Measurements from ENCODE around the gene GRM7. TPM values are rescaled to one million over a fixed set of nuclear protein-coding genes. Genes with fewer than 3 reads are reported as not detected.

Gene GRM7
- total RNA-seq, 4 donors from 2014 or later, result 0.39 TPM; not detected in 3

DNA sequence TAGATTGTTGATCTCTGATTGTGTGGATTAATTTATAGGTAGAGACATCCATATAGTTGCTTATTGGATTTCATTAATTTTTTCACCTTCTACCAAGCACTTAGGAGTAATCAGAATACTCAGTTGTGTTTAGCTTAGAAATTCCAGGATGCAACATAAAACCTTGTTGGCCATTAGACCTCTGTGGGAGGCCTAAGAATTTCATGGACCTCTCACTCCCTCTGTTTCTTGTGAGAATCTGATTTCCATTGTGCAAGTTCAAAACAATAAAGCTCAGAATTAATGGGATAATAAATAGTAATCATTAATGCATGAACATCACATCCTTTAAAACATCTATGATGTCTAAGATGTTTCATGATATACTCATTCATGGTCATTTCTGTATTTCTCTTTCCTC, 332.4 kb downstream of the GRM7 start:
- no peaks in the 10 kb centered on the region for H3K9me3 ChIP-seq
- no peak overlapping the region for H3K4me3 ChIP-seq
- TF ChIP-seq POLR2AphosphoS5 (IDR thresholded peaks at IDR 0.05) (no peak), POLR2A (IDR thresholded peaks at IDR 0.05; ENCODE audit: low read depth) (no peak), EP300 (IDR thresholded peaks at IDR 0.05) (no peak)
- TF ChIP-seq, protein P1, sequence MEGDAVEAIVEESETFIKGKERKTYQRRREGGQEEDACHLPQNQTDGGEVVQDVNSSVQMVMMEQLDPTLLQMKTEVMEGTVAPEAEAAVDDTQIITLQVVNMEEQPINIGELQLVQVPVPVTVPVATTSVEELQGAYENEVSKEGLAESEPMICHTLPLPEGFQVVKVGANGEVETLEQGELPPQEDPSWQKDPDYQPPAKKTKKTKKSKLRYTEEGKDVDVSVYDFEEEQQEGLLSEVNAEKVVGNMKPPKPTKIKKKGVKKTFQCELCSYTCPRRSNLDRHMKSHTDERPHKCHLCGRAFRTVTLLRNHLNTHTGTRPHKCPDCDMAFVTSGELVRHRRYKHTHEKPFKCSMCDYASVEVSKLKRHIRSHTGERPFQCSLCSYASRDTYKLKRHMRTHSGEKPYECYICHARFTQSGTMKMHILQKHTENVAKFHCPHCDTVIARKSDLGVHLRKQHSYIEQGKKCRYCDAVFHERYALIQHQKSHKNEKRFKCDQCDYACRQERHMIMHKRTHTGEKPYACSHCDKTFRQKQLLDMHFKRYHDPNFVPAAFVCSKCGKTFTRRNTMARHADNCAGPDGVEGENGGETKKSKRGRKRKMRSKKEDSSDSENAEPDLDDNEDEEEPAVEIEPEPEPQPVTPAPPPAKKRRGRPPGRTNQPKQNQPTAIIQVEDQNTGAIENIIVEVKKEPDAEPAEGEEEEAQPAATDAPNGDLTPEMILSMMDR (IDR thresholded peaks at IDR 0.05), result no peak
- intact Hi-C loops (cut with DNase I), result no loop called here
- H3K27me3 ChIP-seq, result no peaks in the 10 kb centered on the region
- no peaks in the 10 kb centered on the region for H3K4me1 ChIP-seq
- DNase-seq (ENCODE audit: extremely low spot score), result no peak
- H3K36me3 ChIP-seq, result no peaks in the 10 kb centered on the region
- H3K27ac ChIP-seq (replicated peaks in 1 of 4), result no peak overlapping the region

DNA sequence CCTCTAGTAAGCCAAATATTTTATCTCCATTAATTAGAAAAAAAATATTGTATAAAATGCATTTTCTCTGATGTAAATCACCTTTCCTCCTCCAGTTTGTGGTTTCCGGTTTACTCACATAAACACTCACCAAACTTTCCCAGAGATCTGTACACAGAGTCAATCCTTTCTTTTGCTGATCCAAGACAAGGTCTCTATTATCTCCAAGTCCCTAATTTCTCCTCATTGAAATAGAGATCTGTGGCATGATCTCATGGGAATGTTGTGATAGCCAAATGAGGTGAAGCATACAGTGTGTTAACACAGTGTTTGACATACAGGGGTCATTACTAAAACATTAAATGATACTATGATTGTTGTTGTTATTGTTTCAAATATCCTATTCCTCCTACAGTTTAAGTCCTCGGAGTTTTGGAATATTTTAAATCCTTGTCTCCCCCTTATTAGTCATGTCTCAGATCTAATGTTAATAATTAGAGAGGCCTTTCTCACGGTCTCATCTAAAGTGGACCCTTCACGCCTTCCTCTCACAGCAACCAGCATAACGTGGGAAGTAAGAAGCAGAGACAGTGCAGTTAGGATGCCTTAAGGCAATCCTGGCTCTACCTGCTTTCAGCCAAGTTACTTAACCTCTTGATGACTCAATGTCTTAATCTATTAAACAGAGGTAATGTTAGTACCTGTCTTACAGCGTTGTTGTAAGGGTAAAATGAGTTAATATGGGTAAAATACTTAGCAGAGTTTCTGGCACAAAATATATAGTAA, 333.3 kb downstream of the GRM7 start:
- Histone ChIP-seq H3K4me1 (no peaks in the 10 kb centered on the region), H3K36me3 (no peaks in the 10 kb centered on the region), H3K27me3 (no peaks in the 10 kb centered on the region), H3K4me3 (no peak overlapping the region), H3K9me3 (no peaks in the 10 kb centered on the region), H3K27ac (replicated peaks in 1 of 4) (no peak overlapping the region)
- TF ChIP-seq EP300 (IDR thresholded peaks at IDR 0.05), result no peak
- TF ChIP-seq, protein P1 (IDR thresholded peaks at IDR 0.05), result no peak
- TF ChIP-seq POLR2A (IDR thresholded peaks at IDR 0.05; ENCODE audit: low read depth), result no peak
- no peak for TF ChIP-seq POLR2AphosphoS5 (IDR thresholded peaks at IDR 0.05)
- DNase-seq (ENCODE audit: extremely low spot score), result no peak
- WGBS, result 67% methylated on average over 6 of the region's 6 CpGs
- intact Hi-C loops (cut with DNase I), result no loop called here

DNA sequence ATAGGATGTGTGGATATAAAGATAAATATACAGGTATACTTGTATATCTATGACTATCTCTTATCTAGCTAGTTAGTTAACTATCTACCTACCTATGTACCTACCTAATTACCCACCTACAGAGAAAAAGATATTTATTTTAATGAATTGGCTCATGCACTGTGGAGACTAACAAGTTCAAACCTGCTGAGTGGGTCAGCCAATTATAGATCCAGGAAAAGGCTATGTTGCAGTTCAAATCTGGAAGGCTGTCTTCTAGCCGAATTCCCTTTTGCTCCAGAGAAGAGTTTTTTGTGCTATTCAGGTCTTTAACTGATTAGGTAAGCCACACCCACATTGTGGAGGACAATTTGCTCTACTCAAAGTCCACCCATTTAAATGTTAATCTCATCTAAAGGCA, 335.0 kb downstream of the GRM7 start:
- no peak overlapping the region for H3K4me3 ChIP-seq
- no peaks in the 10 kb centered on the region for H3K4me1 ChIP-seq
- no peak for DNase-seq (ENCODE audit: extremely low spot score)
- H3K27me3 ChIP-seq, result no peaks in the 10 kb centered on the region
- H3K36me3 ChIP-seq, result no peaks in the 10 kb centered on the region
- no peak for TF ChIP-seq EP300 (IDR thresholded peaks at IDR 0.05)
- TF ChIP-seq POLR2A (IDR thresholded peaks at IDR 0.05; ENCODE audit: low read depth), result no peak
- no peak for TF ChIP-seq POLR2AphosphoS5 (IDR thresholded peaks at IDR 0.05)
- TF ChIP-seq, protein P1 (IDR thresholded peaks at IDR 0.05), result no peak
- H3K9me3 ChIP-seq, result no peaks in the 10 kb centered on the region
- WGBS, result 90% methylated on average over 1 of the region's 1 CpG
- intact Hi-C loops (cut with DNase I), result no loop called here
- H3K27ac ChIP-seq (replicated peaks in 1 of 4), result no peak overlapping the region

DNA sequence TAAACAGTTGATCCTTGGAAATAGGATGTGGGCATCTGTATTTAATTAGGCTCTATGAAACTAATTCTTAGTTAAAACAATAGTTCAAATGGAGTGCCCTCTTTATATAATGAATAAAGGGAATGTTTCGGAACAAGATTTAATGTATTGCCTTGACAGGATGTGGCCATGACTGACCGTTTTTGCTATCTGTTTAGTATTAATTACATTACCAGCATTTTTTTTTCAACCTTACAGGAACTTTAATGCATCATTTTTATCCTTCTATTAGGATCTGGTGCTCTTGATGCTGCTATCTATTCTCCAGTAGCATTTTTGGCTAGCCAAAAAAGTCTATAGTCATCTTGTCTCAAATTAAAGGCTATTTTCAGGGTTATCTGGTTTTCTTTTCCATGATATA, 340.9 kb downstream of the GRM7 start:
- Histone ChIP-seq H3K9me3 (no peaks in the 10 kb centered on the region), H3K27me3 (no peaks in the 10 kb centered on the region), H3K36me3 (no peaks in the 10 kb centered on the region), H3K4me1 (no peaks in the 10 kb centered on the region), H3K27ac (replicated peaks in 1 of 4) (no peak overlapping the region), H3K4me3 (no peak overlapping the region)
- intact Hi-C loops (cut with DNase I), result no loop called here
- DNase-seq (ENCODE audit: extremely low spot score), result no peak
- TF ChIP-seq POLR2A (IDR thresholded peaks at IDR 0.05; ENCODE audit: low read depth), result no peak
- TF ChIP-seq POLR2AphosphoS5 (IDR thresholded peaks at IDR 0.05), result no peak
- no peak for TF ChIP-seq EP300 (IDR thresholded peaks at IDR 0.05)
- TF ChIP-seq, protein P1 (IDR thresholded peaks at IDR 0.05), result no peak
- WGBS, result 74% methylated on average over 2 of the region's 2 CpGs

Measured in esophagus muscularis mucosa (tissue), 4 donors.